GM10266 (cell line): ENCODE results near the gene CD22.

Source experiments
- DNase-seq: peaks from one replicate; pipeline ENCODE4 v3.0.0; 2012; ENCODE audit errors: extremely low spot score
- TF ChIP-seq, protein P1 (sequence below): IDR thresholded peaks from 2 replicates; pipeline ENCODE4 v1.5.1; 2012; ENCODE audit warnings: mild to moderate bottlenecking, low read depth; ENCODE audit not compliant: control insufficient read depth, insufficient read depth; ENCODE audit errors: missing control alignments

CD22 gene

DNA sequence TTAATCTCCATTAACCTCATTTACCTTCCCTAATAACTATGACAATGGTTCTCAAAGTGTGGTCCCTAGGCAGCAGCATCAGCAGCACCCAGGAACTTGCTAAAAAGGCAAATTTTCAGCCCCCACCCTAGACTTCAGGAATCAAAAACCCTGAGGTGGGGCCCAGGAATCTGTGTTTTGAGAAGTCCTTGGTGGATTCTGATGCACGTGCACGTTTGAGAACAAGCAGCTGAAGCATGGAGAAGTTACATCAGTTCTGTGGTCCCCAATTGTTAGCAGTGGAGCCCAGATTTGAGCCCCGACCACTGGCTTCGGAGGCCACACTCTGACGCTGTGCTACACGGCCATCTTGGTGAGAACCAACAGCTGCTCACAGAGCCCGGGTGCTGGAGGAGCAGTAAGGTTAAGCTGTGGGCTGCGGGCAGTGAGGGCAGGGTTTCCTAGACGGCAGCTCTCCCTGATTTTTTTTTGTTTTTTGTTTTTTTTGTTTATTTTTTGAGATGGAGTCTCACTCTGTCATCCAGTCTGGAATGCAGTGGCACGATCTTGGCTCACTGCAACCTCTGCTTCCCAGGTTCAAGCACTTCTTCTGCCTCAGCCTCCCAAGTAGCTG is 14.0 kb upstream of the CD22 start:
- no peak for DNase-seq
- TF ChIP-seq, protein P1, sequence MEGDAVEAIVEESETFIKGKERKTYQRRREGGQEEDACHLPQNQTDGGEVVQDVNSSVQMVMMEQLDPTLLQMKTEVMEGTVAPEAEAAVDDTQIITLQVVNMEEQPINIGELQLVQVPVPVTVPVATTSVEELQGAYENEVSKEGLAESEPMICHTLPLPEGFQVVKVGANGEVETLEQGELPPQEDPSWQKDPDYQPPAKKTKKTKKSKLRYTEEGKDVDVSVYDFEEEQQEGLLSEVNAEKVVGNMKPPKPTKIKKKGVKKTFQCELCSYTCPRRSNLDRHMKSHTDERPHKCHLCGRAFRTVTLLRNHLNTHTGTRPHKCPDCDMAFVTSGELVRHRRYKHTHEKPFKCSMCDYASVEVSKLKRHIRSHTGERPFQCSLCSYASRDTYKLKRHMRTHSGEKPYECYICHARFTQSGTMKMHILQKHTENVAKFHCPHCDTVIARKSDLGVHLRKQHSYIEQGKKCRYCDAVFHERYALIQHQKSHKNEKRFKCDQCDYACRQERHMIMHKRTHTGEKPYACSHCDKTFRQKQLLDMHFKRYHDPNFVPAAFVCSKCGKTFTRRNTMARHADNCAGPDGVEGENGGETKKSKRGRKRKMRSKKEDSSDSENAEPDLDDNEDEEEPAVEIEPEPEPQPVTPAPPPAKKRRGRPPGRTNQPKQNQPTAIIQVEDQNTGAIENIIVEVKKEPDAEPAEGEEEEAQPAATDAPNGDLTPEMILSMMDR, result no peak

- DNase-seq, result no peak
- TF ChIP-seq, protein P1, result no peak
Measured at GRCh38 chr19:35315883-35316282, 13.1 kb upstream of the CD22 start.

GRCh38 chr19:35316560-35316959 is 12.4 kb upstream of the CD22 start:
- DNase-seq, result no peak
- TF ChIP-seq, protein P1, result no peak

DNA sequence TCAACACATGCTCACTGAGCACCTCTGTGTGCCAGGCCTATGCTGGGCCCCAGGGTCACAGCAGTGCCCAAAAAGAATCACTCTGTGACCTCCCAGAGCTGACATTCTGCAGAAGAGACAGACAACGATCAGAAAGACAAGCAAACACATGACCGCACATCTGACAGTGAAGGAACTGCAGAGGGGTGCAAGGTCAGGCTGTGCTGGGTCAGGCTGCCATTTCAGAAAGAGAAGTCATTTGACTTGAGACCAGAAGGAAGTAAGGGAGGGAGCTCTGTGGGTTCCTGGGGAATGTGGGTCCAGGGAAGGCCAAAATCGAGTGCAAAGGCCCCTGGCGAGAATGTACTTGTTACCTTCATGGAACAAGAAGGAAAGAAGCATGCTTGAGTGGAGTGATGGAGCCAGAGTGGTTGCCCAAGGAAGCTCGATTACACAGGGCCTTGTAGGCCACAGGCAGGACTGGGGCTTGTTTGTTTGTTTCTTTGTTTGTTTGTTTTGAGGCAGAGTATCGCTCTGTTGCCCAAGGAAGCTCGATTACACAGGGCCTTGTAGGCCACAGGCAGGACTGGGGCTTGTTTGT is 11.4 kb upstream of the CD22 start:
- TF ChIP-seq, protein P1, result no peak
- no peak for DNase-seq

- DNase-seq, result no peak
- TF ChIP-seq, protein P1, result no peak
Measured at GRCh38 chr19:35318679-35319448, 10.1 kb upstream of the CD22 start.

DNA sequence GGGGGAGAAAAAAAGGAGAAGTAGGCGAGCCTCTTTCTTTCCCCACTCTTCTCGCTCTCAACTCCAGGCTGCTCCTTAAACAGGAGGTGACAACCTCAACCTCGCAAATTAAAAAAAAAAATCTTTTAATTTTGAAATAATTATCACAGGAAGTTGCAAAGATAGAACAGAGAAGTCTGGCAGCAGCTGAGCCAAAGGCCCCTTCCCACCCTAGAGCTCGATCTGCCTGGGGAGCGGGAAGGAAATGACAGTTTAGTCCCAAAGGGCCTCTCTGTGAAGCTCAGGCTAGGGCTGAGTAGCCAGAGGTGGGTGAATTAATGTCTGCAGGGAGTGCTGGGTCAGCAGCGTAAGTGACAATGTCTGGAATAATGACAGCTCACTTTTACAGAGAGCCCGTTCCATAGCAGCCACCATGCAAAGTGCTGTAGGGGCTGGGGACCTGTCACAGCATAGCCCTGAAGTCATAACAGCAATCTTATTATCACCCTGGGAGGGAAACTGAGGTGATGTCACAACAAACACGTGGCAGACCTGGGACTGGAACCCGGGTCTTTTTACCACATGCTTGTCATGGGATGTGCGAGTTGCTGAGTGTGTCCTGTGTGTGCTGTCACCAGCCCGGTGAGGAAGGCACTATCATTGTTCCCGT is 8.8 kb upstream of the CD22 start:
- no peak for DNase-seq
- TF ChIP-seq, protein P1, result no peak
